DMS53 (cell line): Measurements from ENCODE around the gene RALGPS1.

Experiments used
- DNase-seq: peaks from one replicate; lab custom pipeline; 2025; lab: John Stamatoyannopoulos, UW

RALGPS1 gene

DNA sequence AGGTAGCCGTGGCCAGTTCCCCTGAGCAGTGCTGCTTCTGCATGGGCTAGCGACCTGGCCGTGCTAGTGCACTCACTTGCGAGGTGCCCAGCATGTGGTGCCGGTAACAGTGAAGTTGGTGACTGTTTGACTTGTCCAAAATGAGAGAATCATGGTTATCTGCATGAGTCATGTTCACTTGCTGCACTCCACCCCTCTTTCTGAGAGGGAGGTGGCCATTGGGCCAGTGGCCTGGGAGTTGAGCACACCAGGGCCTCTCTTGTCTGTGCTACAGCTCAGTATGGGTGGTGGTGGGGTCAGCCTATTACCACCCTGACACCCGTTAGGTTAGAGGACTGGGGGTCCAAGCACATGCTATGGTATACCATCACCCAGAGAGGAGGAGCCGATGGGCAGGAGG is 294.6 kb downstream of the RALGPS1 start:
- DNase-seq = no peak

DNA sequence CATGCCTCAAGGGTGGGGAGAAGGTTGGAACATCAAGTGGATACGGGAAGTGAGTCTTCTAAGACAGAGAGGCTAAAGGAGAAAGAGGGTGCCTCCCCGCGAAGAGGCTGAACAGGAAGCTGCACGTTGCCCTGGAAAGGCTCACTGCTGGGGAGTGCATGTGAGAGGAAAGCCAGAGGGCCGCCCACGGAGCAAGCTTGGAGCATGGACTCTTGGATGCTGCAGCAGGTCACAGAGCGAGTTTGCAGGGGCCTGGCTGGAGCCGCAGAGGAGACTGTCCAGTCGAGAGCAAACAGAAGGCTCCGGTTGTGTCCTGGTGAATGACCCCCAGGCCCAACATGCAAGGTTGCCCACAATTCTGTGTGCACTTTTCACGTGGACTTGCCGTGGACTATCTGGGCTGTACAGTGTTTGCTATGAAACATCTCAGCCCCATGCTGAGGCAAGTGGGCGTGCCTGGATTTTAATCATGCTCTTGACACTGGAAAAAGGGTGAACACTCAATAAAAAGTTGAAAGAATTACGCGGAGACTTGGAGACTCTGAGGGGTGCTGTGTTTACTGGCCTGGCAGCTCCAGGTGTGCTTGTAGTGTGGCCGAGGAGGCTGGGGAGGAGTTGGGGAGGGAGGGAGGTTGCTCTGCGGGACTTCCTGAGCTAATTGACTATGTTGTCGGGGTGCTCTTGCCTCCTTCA is 295.5 kb downstream of the RALGPS1 start:
- no peak for DNase-seq

DNA sequence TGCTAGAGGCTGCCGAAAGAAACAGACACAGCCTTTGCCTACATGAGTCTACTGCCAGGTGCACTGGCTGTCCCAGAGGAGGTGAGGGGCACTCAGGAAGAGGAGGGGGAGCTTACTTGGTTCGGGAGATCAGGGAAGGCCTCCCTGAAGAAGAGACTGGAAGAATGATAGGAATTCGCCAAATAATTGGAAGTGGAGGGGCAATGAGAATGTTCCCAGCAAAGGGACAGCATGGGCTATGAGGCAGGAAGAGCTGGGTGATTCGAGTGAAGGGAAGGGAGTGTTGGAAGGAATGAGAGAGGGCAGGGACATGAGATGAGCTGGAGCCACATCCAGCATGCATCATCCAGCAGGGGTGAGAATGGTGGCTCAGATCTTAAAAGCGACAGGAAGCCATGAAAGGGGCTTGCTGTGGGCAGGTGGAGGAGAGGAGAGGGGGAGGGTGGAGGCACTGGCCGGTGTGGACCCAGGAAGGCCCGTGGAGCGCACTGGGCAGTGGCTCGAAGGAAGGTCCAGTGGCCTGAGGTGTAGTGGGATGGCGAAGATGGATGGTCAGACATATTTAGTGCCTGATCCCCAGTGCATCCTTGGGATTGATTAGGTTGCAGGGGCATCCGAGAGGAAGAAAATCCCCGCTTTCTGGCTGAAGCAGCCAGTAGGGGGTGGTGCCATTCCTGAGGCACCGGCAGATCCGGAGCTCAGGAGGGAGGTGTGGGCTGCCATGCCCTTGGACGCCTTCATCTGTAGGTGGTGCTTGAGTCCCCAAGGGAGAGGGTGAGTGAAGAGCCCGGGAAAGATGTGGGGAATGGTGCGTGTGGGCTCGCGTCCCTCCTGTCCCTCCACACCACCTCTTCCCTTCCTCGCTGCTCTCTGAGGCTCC is 296.5 kb downstream of the RALGPS1 start:
- DNase-seq = no peak

DNA sequence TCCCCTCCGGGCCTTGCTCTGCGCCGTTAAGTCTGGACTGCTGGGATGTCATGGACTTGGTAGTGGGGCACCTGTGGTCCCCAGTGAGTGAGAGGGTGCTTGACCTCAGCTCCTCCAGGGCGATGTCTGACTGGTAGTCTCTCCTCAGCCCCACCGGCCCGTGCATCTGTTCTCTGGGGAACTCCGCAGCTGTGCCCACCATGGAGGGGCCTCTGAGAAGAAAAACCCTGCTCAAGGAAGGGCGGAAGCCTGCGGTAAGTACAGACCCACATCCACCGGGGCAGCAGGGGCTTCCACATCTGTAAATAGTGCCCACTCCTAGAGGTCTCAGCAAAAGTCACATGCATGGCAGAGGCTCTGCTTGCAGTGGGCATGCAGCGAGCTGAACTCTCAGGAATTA is 297.4 kb downstream of the RALGPS1 start:
- no peak for DNase-seq

DNA sequence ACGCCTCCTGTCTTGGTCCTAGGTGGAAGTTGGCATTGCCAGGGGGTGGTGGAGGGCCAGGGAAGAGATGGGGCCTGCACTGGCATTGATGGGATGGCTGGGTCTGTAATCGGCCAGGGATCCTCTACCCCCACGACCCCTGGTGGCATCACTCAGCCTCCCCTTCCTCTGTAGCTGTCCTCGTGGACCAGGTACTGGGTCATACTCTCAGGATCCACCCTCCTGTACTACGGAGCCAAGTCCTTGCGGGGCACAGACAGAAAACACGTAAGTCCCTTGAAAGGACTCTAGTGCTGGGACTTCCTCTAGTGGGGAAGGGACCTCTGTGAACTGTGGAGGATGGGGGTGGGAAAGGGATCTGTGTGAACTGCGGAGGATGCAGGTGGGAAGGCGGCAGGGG is 297.9 kb downstream of the RALGPS1 start:
- no peak for DNase-seq

DNA sequence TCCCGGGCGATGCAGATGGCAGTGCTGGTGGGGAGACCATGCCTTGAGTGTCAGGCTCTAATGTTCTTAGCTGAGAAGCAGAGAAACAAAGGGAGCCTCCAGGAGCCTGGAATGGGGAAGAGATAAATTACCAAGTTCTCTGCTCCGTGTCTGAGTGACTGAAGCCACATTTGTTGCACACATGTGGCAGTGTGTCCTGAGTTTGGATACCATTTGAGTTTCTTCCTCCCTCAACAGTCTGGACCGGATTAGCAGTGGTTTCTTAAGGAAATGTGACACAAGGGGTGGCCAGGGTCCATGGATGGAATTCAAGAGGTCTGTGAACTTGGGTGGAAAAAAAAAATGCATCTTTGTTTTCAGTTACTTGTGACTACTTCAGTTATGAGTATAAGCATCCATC is 299.3 kb downstream of the RALGPS1 start:
- no peak for DNase-seq

DNA sequence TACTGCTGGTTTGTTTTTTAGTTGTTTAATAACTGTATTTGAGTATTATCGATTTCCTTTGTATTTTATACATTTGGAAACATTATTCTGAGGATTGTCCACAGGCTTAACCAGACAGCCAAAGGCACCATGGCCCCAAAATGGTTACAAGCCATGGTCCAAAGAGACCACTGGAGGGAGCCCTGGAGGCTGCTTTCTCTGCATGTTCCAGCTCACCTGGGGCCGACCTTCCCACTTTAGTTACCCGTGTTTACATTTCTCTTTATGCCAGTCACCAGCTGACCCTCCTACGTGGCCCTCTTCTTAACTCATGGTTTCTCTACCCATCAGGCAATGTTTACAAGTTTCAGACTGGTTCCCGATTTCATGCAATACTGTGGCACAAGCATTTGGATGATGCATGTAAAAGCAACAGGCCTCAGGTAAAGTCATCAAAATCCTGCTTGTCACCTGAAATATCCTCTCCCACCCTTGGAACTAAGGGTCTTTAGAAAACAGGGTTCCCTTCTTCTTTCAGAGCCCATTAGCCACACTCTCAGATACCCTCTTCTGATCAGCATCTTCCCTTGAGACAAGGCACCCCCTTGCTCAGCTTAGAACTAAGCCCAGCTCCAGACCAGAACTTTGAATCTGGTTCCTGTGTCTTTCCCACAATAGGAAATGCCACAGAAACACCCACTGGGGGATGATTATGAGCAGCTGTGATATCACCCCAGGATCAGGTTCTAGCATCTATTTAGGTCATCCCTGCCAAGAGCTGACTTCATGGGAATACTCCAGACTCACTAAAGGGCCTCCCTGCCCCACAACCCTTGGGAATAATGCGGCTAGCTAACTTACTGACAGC is 300.1 kb downstream of the RALGPS1 start:
- peak; percentile 90 for DNase-seq

DNA sequence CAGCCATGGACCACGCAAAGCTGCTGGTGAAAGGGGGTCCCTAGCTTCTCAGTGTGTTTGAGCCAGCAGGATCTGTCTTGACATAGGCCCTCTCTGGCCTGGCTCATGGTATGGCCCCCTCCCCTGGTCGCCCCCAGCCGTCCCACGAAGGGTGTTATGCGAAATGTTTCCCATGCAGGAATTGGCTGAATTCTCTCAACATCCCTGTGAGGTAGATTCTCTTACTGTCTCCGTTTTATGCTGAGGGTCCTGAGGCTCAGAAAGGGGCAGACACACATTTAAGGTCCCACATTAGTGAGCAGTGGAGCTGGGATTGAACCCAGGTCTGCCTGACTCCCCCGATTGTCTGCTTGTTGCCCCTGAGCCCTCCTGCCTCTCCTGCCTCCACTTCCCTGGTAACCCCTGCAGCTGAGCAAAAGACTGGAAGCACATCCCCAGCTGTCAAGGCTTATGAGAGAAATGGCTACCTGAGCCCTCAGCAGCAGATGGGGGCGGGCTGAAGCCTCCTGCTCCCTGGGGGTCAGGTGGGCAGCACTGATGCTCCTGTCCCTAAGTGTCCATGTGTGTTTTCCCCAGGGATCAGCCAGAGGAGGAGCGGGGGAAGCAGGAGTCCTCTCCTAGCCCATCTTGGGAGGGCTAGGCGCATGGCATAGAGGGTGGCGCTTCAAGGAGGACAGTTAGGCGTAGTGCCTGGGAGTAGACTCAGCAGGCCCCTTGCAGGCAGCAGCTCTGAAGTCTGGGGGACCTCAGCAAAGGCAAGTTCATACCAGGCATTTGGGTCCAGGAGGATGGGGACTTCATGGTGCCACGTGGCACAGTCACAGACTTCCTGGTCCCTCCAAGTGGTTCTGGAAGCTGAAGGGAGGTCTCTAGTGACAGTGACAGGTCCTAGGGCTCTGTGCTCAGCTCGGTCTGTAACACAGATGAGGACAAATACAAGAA is 301.0 kb downstream of the RALGPS1 start:
- DNase-seq = no peak

DNA sequence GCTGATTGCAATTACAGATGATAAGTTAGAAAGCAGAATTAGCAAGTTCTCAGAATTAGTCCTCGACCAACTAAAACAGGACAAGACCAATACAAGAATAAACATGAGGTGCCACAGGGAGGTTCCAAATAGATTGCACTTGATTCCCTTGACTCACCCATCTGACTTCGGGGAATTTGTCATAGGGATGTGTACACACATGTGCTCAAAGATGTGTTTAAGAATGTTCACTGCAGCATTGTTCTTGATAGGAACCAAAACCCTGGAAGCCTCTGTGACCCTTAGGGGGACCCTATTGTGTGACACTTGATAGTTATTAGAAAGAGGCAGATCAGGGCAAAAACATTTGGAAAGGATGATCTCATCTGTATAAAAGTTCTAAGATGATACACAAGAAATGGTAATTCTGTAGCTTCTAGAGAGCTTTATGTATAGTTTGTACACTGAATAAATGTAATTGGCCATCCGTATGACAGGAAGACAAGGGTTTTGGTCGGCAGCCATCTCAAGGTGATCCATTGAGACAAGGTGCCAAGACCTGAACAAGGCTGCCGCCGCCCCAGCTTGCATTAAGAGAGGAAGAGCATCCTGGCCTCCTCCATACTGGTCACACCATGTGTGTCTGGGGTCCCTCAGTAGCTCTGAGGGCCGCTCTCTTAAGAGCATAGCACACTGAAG is 301.8 kb downstream of the RALGPS1 start:
- DNase-seq = no peak

DNA sequence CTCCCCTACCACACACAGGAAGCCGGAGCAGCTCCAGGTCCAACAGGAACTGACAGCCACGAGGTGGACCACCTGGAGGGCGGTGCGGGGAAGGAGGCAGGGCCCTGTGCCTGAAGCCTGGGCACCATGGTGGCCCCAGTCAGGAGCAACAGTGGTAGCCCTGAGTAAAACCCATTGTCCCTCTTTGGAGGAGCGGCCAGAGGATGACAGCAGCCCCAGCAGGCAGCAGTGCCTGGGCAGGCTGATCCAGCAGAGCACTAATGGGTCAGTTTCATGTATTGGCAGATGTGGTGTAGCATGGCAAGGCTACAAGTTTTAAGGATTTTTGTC is 302.3 kb downstream of the RALGPS1 start:
- no peak for DNase-seq

DNA sequence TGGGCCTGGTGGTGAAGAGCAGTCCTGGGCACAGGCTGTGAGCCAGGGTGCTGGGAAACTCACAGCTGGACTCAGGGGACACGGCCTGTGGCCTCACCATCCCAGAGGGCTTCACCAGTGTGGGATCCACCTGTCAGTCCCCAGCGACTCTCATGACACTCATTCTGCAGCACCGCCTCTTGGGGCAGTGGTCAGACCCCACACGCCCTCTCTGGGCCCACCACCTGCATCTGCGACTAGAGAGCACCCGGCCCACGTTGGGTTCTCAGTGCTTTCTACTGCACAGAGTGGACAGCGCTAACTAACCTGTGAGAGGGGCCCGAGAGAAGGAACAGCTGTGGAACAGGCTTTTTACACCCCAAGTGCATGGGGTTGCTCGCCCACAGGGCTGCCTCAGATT is 304.2 kb downstream of the RALGPS1 start:
- no peak for DNase-seq

DNA sequence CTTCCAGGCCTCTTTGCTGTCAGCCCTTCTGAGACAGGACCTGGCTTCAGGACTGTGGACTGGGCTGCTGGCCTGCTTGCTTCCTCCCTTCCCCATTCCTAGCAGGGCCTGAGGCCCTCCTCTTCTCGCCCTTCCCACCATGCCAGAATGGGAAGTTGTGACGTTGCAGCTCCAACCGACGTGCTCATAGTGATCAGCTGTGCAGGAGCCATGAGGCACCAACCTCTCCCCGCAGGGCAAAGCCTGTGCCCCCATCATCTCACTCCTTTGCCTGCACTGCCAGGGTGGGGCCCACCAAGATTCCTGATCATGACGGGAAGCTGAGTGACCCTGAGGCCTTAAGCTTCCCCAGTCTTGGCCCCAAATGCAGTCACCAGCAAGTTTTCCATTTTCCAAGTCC is 304.9 kb downstream of the RALGPS1 start:
- no peak for DNase-seq

DNA sequence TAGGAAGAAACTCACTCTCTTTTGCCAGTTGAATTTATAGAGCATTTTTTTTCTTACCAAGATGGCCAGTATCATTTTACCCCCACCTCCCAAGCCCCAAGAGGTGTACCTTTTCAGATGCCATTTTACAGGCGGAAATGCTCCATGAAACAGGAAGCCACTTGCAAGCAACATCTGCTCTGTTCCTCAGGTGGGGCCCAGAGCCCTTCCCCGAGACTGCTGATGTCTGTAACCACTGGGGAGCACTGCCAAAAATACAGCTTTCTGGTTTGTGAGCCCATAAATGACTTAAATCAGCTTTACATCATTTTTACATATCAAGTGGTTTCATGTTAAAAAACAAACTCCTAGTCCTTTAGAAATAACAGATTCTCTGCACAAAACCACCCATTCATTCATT is 307.1 kb downstream of the RALGPS1 start:
- DNase-seq = no peak

DNA sequence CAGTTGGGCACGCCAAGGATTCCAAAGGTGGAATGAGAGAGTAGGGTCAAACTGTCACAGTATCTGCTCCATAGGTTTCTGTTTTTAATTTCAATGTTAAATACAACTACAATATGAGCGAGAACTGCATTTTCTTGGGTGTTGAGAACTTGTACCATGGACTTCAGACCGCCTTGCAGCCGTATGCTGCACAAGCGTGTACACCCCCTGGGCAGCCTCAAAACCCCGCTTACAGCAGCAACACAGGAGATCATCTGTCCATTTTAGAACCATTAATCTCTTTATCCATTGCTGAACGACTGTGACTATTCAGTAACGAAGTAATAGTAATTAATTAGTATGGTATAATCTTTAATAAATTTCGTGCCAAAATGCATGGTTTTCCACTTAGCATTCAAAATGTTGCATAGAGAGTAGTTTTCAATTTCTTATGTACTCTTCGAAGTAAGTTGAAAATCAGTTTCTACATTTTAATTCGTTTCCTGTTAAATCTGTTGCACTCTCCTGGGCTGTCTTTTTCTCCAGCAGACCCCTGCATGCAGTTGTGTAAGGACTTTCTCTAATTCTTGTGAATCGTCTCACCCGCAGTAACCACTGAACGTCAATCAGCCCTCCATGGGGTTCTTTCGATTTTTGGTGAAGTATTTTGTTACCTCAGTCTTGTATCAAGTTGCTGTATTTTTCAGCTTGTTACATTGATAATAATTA is 308.0 kb downstream of the RALGPS1 start:
- DNase-seq = no peak

DNA sequence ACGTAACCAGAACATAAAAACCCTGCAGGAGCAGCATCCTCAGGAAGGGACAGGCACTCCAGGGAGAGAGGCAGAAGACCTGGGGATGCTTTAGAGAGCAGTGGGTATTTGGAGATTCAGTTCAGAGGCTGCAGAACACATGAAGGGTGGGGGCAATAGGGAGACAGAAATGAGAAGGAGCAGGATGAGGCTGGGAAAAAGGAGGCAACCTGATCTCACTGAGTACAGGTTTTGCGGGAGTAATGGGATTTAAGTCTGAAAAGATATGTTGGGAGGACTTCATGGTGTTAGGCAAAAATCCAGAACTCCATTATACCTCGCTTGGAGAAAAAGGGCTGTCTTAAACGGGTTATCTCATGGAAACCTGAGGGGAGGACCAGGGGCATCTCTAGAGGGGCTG is 308.7 kb downstream of the RALGPS1 start:
- peak; percentile 23 for DNase-seq

DNA sequence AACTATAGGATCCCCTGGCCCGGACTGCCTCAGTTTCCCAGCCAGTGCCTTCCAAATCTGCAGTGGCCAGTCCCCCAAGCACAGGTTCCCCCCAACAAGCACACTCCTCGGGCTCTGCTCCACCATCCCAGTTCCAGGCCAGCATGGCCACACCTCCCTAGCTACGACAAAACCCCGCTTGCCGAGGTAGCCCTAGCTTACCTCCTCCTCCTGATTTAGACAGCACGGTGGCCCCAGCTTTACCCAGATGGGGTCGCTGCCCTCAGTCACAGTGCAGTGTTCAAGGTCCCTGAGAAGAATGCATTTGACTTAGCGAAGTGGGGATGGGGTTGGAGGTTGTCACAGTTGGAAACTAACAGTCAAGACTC is 309.2 kb downstream of the RALGPS1 start:
- no peak for DNase-seq

DNA sequence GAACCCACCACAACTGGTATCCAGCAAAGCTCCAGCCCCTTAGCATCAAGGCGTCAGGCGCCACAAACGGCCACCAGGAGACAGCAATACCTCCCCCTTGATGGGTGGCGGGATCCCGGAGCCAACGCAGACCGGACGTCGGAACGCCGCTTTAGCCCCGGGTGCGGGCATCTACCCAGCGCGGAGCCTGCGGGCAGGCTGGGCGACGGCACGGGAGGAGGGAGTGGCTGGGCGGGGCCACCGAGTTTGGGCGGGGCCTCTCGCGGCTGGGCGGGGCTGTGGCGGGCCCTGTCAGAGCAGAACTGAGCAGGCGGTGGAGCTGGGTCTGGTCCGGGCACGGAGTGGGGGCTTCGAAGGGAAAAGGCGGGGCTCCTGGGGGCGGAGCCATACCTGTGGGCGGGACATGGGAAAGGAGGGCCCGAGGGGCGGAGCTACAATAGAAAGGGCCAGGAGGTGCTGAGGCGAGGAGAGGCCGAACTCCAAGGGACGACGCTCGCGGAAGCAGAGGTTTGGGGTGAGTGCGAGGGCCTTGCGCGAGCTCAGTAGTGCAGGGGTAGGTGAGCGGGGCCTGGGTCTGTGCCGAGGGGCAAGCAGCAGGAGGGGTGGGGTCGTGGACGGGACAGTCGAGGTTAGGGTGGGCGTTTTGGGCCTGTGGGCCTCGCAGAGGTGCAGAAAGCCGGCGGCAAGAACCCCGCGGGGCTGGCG is 309.7 kb downstream of the RALGPS1 start:
- DNase-seq = peak; percentile 96

DNA sequence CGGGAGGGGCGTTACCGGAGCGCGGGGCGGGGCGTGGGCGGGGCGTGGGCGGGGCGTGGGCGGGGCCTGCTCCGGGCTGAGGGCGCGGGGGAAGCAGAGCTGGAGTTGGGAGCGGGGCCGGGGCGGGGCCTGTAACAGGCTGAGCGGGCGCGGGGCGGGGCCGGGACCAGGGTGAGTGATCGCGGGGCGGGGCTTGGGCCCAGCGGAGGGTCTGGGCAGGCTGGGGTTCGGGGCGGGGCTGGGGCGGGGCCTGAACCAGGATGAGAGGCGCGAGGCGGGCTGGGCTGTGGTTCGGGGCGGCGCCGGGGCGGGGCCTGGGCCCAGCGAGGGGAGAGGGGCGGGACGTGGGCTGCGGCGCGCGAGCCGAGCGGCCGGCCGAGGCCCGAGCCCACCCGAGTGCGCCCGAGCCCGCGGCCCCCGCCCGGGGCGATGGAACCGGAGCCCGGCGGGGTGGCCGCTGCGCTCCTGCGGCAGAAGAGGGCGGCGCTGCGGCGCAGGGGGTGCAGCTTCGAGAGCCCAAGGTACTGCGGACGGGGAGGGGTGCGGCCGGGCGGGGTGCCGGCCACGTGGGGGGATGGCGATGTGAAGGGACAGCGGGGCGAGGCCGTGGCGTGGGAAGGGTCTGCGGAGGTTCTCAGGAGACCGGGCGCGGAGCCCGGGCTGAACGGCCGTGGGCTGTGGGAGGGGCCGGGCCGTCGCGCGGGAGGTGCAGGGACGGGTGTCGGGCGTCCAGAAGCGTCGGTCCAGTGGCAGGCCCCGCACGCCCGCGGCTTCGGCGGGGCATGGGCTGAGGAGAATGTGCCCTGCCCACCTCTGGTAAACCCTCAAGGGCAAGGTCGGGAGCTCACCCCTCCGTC is 310.5 kb downstream of the RALGPS1 start:
- DNase-seq = peak; percentile 96
